ENCODE results near the gene RAP2A.

The RAP2A gene

DNA sequence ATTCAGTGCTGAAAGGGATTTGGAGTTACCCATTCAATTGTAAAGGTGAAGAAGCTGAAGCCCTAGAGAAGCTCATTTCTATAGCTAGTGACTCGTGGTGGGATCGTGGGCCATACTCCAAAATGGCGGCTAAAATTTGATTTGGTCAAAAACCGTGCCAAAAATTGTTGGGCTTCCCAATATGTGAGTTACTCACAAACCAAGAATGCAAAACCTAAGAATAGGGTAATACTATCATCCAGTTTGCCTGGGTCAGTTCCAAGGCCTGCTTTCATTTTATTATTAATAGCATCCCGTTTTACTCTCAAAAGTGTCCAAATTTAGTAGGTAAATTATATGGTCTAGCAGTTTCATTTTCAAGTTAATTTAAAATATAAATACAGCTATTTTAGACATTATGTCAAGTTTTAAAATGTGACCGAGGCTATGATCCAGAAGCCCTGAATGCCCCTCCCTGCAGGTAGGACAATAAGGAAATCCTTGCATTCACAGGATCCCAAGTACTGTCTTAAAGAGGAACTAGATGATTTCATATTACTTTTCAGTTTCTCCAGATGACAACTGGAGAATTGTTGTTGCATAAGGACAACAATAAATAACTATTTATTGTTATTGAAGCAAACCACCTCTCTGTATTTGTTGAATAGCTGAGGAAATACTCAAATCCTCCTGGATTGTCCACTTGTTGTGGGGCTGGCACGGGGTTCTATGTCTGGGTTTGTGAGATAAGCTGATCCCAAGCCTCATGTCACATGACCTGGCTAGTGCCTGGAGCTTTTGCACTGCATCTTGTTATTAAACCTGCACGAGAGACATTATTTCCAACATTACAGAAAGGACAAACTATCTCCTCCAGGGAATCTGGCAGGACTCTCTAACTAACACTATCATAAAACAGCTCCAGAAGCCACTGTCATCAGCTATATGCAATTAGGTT is 11.6 kb upstream of the RAP2A start:
- in situ Hi-C loops (cut with MboI; ENCODE audit: low sequenced_read_pairs): no loop called here

DNA sequence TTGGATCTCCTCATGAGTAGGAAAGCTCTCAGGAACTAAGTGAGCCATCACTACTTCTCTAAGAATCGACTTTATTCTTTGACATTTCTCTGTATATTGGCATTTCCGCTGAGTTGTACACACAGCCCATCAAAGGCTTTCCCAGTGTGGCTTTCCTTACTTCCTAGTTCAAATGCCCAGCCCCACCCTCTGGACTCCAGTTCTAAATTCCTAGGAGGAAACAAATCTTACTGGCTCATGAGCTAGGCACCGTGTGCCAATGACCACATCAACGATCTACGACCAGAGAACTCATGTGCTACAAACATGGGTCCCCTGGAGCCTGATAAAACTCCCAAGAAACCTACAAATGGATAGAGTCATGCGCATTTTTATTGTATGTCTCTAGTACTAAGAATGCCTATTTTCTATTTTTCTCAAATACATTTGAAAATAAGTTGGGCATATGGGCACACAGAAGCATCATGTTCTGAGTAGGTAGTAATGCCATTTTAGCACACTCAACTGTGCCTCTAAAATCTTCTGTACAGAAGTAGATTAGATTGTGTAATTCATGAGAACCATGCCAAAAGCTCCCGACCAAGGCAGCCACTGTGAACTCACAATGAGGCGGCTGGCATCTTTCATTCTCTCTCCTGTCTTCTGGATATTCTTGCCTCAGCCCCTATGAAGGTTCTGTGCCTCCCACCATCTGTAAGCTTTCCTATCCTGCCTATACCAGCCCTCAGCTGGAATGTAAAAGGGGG is 10.5 kb upstream of the RAP2A start:
- in situ Hi-C loops (cut with MboI; ENCODE audit: low sequenced_read_pairs): no loop called here

DNA sequence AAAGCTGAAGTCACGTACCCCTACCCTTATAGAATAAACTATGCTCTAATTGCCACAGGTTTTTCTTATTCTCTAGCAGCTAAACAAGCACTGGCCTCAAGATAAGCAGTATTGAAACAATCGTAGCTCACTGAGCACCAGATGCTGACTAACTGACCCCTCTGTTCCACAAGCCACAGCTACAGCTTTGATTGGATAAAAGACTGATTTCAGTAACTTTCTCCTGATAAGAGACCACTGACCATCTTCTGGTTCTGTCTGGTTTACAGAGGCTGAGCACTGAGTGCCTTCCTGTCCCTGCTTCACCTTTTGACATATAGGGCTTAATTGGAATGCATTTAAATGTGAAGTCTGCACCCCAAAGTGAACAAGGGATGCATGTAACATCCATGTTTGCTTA is 8.4 kb upstream of the RAP2A start:
- in situ Hi-C loops (cut with MboI; ENCODE audit: low sequenced_read_pairs): no loop called here

DNA sequence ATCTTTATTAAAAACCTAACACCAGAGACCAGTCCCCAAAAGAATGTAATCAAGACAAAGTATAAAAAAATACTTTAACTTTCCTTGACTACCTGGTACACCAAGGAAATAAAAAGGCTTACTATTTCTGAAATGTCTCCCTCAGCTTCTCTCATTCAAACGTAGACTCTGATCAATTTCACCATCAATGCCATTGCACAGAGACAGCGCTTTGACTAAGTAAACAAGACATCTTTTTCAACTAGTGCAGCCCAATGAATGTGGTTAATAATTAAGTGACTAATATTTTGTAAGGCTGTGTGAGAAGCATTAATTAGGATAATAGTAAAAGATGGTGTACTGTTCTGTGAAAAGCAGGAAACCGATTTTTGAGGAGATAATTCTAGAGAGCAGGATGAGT is 7.3 kb upstream of the RAP2A start:
- in situ Hi-C loops (cut with MboI; ENCODE audit: low sequenced_read_pairs): no loop called here

DNA sequence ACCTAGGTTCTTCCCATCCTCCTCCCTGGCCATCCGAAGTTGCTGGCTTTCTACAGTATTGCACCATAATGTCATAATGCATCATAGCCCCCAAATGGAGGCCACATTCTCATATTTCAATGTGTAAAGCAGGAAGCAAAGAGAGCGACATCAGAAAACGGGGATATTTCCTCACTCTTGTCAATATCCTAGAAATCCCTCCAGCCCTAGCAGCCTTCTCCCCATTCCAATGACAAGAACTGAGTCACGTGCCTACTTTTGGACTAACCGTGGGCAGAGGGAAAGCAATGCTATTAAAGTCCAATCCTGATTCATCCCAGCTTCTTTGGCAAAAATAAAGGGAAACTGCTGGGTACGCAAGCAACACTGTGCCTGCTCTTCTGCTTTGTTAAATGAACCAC is 4.3 kb upstream of the RAP2A start:
- in situ Hi-C loops (cut with MboI; ENCODE audit: low sequenced_read_pairs): no loop called here

DNA sequence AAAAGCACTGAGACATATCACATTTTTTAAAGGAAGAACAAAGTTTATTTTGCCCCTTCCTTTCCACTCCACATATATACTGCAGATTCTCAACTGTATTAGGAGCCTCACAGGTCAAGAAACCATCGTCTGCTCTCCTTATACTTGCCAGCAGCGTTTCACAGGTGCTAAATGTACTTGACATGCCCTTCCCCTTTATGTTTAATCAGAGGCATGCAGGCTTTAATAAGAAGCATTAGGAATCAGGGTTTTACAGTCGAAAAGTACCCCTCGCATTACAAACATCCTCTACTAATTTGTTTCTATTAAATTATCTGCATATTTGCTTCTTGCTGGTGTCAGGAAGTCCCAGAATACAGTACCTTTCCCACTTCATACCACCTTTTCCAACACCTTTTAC is 3.7 kb upstream of the RAP2A start:
- in situ Hi-C loops (cut with MboI; ENCODE audit: low sequenced_read_pairs): no loop called here

DNA sequence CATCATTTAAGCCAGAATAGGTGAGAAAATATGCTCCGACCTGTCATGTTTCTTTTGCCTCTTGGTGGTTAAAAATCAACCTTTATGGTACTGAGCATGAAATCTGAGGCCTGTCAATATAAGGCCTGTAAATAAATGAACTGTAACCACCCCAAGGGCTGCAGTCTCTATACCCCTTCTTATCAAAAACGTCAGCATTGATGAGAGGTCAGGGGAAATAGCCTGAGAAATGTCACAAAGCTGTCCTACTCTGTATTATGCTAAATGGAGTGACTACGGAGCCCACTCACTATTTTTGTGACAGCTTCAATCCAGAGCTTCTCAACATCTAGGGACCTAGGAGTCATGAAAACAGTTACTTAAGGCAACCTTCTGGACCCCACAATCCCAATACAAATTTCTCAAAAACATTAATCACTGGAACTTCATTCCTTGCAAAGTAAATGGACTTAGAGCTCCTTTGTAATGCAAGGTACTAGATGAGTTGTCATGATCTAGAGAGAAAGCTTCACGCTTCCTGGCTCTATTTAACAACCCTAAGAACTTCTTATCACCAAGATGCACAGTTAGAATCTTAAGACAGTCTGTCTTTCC is 2.7 kb upstream of the RAP2A start:
- in situ Hi-C loops (cut with MboI; ENCODE audit: low sequenced_read_pairs): no loop called here

DNA sequence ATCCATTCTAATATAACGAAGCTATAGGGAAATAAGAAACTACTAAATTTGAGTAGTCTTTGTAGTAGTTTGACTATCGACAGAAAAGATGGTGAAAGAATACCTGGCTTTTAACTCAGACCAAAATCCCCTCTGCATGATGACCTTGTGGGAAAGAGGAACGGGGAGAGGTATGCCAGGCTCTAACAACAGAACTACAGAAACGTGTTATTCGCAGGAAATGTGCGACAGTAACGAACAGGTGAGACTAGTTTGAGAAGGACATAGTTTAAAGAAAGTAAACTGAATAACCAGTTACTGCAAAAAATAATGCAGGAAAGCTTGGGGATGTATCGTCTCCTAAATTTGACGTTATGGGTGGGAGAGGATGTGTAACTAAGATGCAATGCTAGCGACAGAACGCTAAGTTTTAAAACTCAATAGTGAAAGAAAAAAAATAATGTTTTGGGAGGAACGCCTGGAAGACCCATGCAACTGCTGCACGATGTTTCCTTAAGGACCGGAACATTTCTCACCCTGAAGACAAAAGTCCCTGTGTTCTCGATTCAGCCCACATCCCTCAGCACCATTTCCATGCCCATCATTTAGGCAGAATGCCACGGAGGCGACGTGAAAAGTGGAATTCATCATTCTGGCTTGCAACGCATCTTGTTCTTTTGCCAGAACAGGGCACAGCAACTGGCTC is 1.6 kb upstream of the RAP2A start:
- in situ Hi-C loops (cut with MboI; ENCODE audit: low sequenced_read_pairs): no loop called here

DNA sequence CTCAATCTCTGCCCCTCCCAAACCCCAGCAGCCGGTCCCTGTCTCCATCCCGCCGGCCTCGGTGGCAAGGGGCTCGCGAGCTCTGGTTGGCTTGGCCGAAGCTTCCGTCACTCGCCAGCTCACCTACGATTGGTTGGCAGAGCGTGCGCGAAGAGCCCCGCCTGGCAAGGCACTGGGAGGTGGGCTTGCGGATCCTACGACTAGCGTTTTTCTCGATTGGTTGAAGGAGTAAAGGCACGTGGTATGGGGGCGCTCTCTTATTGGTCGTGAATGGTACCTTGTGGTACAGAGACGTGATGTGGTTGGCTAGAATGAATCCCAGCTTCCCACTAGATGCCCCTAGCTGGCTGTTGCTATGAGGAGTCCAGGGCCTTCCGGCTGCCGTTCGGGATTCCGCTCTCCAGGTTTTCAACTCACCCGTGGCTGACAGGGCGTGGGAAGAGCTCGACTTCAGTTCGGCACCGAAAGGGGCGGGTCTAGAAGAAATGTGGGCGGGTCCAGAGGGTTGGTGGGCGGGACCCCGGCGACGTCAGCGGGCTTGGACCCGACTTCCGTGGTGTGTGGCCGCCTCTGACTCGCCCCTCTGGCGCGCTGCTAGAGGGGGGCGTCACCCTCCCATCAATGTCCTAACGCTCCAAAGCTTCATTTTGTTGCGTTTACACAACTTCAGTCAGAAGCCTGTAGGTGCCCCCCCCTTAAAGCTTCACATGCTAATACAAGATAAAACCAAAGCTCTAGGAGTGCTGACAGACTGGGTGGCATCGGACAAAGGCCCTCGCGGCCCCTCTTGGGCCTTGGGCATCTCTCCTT is 847 bp upstream of the RAP2A start:
- in situ Hi-C loops (cut with MboI; ENCODE audit: low sequenced_read_pairs): no loop called here

DNA sequence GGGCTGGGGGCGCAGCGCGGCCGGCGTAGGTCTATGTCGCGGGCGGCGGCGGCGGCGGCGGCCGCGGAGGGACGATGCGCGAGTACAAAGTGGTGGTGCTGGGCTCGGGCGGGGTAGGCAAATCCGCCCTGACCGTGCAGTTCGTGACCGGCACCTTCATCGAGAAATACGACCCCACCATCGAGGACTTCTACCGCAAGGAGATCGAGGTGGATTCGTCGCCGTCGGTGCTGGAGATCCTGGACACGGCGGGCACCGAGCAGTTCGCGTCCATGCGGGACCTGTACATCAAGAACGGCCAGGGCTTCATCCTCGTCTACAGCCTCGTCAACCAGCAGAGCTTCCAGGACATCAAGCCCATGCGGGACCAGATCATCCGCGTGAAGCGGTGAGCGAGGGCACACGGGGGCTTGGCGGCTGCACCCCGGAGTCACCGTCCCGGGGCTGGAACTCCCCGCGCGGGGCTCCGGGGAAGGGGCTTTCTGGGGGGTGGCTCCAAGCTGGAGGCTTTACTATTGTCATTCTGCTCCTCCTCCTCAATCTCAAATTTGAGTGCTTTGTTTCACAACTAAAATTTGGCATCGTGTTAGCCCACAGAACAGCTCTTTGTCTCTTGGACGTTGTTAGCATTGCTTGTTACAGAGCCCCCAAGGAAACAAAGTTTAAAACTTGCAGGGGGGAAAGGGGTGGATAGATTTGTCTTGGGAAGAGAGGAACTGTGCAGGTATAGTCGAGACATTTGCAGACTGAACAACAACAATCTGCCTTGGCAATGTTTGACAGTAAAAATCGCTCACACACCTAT is 630 bp downstream of the RAP2A start:
- in situ Hi-C loops (cut with MboI; ENCODE audit: low sequenced_read_pairs): no loop called here

DNA sequence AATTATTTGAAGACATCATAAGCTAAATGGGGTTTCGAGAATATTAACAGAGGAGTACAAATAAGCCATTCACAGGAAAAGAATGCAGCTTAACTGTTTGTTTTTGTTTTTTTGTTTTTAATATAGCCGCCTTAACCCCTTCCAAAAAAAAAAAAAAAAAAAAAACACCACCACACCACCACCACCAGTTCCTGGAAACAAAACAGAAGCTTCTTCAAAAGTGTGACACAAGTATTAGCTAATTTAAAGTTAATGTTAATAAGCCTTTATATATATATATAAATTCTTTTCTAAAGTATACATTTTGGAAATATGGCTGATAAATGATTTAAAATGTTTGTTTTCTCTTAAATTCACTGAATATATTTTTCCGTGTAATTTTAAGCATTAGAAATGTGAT is 1.4 kb downstream of the RAP2A start:
- in situ Hi-C loops (cut with MboI; ENCODE audit: low sequenced_read_pairs): no loop called here

DNA sequence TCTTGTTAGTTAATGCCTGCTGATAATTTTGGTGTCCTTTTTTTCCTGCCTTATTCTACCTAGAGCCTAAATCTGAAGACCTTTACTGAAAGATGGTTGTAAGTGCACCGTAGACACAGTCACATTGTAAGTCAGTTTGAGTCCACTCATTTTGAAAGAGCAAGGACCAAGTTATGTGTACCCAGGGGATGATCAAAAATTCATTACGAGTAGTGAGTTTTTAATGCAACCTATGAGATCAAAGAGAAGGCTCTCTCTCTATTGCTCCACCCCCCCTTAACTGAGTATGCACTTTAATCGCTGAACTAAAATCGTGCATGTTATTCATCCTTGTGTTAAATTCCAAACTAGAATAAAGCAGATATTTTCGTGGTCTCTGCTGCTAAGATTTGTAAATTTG is 1.8 kb downstream of the RAP2A start:
- in situ Hi-C loops (cut with MboI; ENCODE audit: low sequenced_read_pairs): no loop called here

DNA sequence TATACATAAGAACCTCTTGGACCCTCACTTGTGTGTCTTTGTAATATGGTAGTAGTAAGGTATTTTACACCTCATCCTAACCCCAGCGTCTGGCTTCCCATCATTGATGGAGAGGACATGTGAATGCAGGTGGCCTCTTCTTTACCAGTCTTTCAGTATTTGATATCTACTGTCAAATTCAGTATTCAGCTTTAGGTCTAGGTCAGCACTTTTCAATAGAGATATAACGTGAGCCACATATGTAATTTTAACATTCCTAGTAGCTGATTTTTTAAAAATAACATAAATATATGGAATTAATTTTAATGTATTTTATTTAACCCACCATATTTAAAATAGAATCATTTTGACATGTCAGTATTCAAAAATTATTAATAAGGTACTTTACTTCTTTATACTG is 2.9 kb downstream of the RAP2A start:
- in situ Hi-C loops (cut with MboI; ENCODE audit: low sequenced_read_pairs): no loop called here

DNA sequence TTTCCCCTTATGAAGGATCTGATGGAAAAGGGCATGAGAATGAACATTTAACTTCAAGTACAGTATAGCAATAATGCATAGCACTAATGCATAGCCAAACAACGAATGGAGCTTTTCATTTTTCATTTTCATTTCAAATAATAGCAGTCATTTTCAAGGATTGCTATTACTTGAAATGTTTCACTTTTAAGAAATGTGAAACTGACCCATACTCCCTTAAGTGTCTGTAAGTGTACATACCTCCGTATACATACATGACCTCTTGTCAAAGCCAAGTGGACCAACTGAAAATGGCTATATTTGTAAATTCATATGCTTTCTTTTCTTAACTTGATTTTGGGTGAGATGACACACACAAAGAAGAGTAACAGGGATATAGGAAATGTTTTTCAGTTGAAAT is 3.8 kb downstream of the RAP2A start:
- in situ Hi-C loops (cut with MboI; ENCODE audit: low sequenced_read_pairs): no loop called here

DNA sequence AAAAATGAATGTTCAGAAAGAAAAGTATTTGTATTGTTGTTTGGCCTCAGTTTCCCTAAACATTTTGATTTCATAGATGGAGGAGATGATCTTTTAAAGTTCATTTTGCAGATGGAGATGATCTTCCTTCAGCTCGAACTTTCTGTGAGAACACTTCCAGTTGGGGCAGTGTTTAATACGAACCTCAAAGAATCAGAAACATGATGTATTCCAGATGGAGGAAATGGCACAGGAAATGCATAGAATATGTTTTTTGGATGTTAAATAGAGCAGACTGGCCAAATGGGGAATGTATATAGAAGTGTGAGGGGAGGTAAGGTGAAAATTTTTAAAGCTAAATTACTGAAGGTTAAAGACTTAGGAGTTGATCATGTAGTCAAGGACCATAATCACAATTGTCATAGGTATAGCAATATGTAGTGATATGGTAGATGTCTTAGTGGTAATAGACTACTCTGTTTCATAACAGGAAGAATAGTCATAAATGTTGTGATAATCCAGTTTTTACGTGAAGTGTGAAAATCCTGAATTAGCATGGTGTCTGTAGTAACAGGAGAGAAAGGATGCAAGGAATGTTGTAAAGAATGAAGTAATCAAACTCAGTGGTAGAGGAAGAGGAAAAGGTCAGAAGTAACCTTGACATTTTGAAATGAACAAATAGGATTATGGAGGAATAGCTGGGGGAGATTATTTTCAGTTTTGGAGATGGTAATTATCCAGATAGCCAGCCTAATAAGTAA is 5.1 kb downstream of the RAP2A start:
- in situ Hi-C loops (cut with MboI; ENCODE audit: low sequenced_read_pairs): no loop called here

DNA sequence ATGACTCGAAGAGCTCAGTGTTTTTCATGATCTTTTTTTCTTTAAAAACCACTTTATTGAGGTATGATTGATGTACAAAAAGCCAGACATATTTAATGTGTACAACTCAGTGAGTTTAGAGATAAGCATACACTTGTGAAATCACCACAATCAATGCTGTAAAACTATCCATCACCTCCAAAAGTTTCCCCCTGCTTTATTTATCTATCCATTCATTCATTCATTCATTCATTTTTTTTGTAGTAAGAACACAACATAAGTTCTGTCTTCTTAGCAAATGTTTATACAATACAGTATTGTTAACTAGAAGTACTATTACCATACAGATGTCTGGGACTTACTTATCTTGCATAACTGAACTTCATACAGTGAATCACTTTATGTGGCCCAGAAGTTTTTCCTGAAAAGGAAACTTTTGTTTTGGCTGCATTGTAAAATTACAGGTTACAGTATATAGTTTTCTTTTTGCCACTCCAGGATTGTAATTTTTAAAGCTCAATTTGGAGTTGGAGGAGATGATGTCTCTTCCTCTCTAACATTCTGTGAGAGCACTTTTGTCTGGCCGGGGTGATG is 6.7 kb downstream of the RAP2A start:
- in situ Hi-C loops (cut with MboI; ENCODE audit: low sequenced_read_pairs): no loop called here

DNA sequence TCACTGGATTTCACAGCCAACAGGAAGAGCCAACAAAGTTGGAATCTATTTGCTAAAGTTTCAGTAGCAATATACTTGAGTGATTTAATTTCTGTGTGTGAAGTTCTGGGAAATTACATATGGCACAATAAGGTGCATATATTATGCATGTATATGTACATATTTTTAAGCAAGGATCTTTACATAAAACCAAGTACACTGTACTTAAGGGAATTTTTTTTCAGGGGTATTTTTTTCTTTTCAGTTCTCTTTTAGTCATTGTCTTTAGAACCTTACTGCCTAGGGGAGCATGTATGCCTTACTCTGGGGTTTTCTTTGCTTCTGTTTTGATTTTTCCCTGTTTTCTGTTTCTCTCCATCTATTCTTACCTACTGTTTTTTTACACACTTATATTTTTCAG is 7.4 kb downstream of the RAP2A start:
- in situ Hi-C loops (cut with MboI; ENCODE audit: low sequenced_read_pairs): no loop called here

DNA sequence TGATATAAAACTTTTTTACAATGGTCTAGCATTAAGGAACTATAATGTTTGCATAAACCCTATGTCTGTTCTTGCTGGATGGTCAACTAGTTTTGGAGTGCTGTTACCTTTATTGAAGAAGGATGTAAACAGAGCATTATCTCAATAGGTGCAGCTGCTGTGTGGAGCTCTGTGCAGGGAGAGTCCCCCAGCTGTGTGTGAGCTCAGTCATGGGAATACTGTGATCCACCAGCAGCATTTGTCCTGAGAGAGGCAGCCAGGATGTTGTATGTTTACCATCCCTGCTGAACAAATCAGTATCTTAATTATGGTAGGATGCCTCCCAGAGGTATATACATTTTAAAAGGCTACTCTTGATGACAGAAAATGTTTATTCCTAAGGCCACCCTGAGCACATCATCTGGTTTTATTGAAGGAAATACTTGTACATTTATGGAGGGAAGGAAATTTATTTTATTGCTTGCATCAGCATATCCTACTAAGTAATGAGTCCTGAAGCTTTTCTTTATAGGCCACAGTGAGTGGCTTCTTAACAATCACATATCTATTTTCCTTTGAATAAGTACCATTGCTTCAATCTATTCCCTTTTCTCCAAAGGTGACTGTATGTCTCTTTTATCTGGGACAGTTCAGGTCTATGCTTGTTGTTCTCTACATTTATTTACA is 11.7 kb downstream of the RAP2A start:
- in situ Hi-C loops (cut with MboI; ENCODE audit: low sequenced_read_pairs): no loop called here

Data from HL-60/S4 treated with retinoic acid at 250 ng/mL for 4 days and 3 days (cell line).